GM18858 (cell line): ENCODE results near the gene MXRA7.
"Not testable (repeated sequence)": the region's sequence is repeated elsewhere in the genome, so short reads cannot be mapped to it uniquely, and the experiment has no call there.

Source experiments
- ATAC-seq: cut with Tn5 transposase; IDR thresholded peaks from one replicate; pipeline ENCODE4 v1.9.1; 2021; ENCODE audit not compliant: unreplicated experiment

Gene MXRA7

GRCh38 chr17:76735586-76736348 lies 25.0 kb upstream of the MXRA7 start:
- no peak for ATAC-seq

- no peak for ATAC-seq
These were observed 24.2 kb upstream of the MXRA7 start for GRCh38 chr17:76735006-76735405.

- no peak for ATAC-seq
These were observed 23.5 kb upstream of the MXRA7 start for GRCh38 chr17:76734080-76734840.

- ATAC-seq: no peak
These were observed 22.8 kb upstream of the MXRA7 start for GRCh38 chr17:76733618-76733957.

DNA sequence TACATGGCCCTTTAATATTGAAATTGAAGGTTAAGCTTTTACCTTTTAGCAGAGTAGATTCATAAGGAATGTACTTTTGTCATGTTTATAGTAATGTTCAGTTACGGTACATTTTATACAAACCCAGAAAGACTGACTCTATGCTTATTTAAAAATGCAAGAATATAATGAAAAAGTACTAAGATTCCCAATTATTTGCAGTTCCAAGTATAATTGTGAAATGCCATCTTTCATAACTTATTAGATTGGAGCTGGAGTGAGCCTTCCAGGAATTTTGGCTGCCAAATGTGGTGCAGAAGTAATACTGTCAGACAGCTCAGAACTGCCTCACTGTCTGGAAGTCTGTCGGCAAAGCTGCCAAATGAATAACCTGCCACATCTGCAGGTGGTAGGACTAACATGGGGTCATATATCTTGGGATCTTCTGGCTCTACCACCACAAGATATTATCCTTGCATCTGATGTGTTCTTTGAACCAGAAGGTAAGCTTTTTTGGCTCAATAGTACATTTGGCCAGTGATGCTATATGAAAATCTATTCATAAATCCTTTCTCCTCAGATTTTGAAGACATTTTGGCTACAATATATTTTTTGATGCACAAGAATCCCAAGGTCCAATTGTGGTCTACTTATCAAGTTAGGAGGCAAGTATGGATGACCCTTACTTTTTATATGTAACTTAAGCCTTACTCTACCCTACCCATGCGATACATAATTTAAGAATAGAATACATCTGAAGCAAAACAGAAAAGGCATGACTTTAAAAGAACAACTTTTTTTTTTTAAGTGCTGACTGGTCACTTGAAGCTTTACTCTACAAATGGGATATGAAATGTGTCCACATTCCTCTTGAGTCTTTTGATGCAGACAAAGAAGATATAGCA lies 22.2 kb upstream of the MXRA7 start:
- no peak for ATAC-seq

- not testable (repeated sequence) for ATAC-seq
These were observed 21.3 kb upstream of the MXRA7 start for GRCh38 chr17:76731800-76732733.

GRCh38 chr17:76727745-76728456 lies 17.1 kb upstream of the MXRA7 start:
- ATAC-seq: no peak

- ATAC-seq: peak; percentile 27
These were observed 16.3 kb upstream of the MXRA7 start, which contains the start of gene METTL23 for GRCh38 chr17:76726776-76727718. METTL23 (plus strand) TSS chr17:76726839; CDS start chr17:76729711, 2,872 bp downstream.

GRCh38 chr17:76726231-76726775 lies 15.5 kb upstream of the MXRA7 start, which contains the start of gene JMJD6:
JMJD6 (minus strand) TSS chr17:76726606; CDS start chr17:76726475, 131 bp downstream.
- peak; percentile 38 for ATAC-seq

- ATAC-seq: peak; percentile 14
These were observed 14.9 kb upstream of the MXRA7 start for GRCh38 chr17:76725580-76726230.

GRCh38 chr17:76723812-76724211 lies 13.0 kb upstream of the MXRA7 start:
- ATAC-seq: no peak

DNA sequence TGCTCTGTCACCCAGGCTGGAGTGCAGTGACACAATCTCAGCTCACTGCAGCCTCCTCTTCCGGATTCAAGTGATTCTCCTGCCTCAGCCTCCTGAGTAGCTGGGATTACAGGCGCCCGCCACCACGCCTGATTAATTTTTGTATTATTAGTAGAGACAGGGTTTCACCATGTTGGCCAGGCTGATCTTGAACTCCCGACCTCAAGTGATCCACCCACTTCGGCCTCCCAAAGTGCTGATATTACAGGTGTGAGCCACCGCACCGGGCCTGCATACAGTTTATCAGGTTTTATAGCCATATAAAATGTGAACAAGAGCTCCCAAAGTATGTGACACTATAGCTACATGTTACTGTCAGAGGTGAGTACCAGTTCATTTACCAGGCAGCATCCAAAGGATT lies 12.2 kb upstream of the MXRA7 start:
- ATAC-seq: not testable (repeated sequence)

GRCh38 chr17:76722279-76722678 lies 11.5 kb upstream of the MXRA7 start:
- no peak for ATAC-seq

DNA sequence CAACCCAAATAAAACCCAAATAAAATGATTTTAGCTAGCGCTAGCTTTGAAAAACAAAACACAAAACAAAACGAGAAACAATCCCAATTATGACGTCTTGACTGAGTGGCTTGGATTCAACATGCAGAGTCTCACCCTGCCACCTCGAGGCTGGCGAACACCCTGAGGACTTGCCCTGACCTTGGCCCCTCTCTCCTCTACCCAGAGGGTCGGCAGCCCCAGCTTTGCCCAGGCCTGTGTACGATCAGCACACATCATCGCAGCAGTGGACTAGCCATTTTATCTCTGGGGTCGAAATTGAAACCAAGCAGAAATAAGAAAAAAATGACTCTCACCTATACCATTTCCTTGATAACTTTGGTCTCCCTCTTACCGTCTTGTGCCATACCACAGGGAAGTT lies 10.7 kb upstream of the MXRA7 start:
- no peak for ATAC-seq

- ATAC-seq: no peak
These were observed 10.2 kb upstream of the MXRA7 start for GRCh38 chr17:76720941-76721340.

DNA sequence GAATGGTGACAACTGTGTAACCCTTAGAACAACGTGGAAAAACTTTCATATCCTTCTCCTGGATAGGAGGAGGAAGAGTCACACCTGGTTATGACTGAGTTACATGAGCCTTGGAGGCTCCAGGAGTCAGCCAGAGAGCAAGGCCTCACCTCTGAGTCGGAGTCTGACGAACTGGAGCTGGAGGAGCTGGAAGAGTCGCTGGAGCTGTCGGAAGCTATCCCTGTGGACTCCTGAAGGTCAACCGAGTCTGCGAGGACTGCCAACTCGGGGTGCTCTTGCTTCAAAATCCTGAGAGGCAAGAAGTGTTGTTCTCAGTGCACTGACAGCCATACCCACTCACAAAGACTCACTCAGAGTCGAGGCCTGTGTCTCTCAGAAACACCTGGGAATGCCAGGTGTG lies 9.4 kb upstream of the MXRA7 start:
- no peak for ATAC-seq

GRCh38 chr17:76718516-76718915 lies 7.8 kb upstream of the MXRA7 start:
- no peak for ATAC-seq

DNA sequence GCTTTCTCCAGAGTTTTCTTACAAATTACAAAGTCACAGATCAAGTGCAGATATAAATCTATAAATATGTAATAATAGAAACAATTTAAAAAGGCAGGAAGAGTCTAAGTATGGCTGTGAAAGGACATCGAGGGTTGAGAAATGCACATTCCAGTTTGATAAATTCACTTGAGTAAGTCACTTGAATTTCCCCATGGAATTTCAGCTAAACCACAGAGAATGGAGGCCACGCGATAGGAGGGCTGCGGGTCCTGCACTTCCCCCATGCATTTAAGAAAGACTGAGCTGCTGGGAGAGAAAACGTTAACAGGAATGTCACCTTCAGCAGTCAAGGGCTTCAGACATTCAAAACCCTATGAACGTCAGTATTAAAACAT lies 6.1 kb upstream of the MXRA7 start:
- ATAC-seq: no peak
